Gastroesophageal sphincter (tissue), 4 donors: Measurements from ENCODE around the gene EPC1. TPM values are rescaled to one million over a fixed set of nuclear protein-coding genes. Genes with fewer than 3 reads are reported as not detected.
"Not testable (repeated sequence)": the region's sequence is repeated elsewhere in the genome, so short reads cannot be mapped to it uniquely, and the experiment has no call there.

Experiments used
- ATAC-seq: fragments of 150-250 bp; one replicate; pipeline ENCODE4 v1.9.1; 2016; ENCODE audit warnings: mild to moderate bottlenecking, moderate library complexity
- H3K27ac ChIP-seq, 4 donors: fragments of 200-600 bp; sonication (generic) in 3 of 4; 1 replicate in 3 of 4; 2 replicates in 1 of 4; pipeline ENCODE4 v1.5.1; 2016 to 2019
- H3K27me3 ChIP-seq: fragments of 200-600 bp; sonication (generic); one replicate; pipeline ENCODE4 v1.5.1; 2019
- H3K36me3 ChIP-seq, 2 donors: fragments of 200-600 bp; sonication (generic); one replicate each; pipeline ENCODE4 v1.5.1; 2019; ENCODE audit warnings: control low read depth in 1 of 2
- H3K4me1 ChIP-seq, 3 donors: fragments of 200-600 bp; sonication (generic); 1 replicate in 2 of 3; 2 replicates in 1 of 3; pipeline ENCODE4 v1.5.1; 2016 to 2019; ENCODE audit warnings: control low read depth in 2 of 3
- H3K4me3 ChIP-seq, 2 donors: fragments of 200-600 bp; sonication (generic); one replicate each; pipeline ENCODE4 v1.5.1; 2019; ENCODE audit warnings: mild to moderate bottlenecking in 1 of 2, moderate library complexity in 1 of 2
- H3K9me3 ChIP-seq, 3 donors: fragments of 200-600 bp; sonication (generic); one replicate each; pipeline ENCODE4 v1.5.1; 2017 to 2019; ENCODE audit warnings: control low read depth in 2 of 3
- CTCF ChIP-seq, 4 experiments: fragments of 200-600 bp in 2 of 4; fragments of 450-650 bp in 2 of 4; sonication (generic) in 1 of 4; IDR thresholded peaks; one replicate each; pipeline ENCODE4 v1.5.1; 2017 to 2019; ENCODE audit warnings: antibody characterized with exemption in 4 of 4, mild to moderate bottlenecking in 2 of 4, moderate library complexity in 2 of 4
- EP300 ChIP-seq: sonication (generic); formaldehyde crosslinking; IDR thresholded peaks from one replicate; pipeline ENCODE4 v1.6.1; 2017; ENCODE audit warnings: antibody characterized with exemption, mild to moderate bottlenecking
- POLR2A ChIP-seq, 2 donors: fragments of 450-650 bp; IDR thresholded peaks; one replicate each; pipeline ENCODE4 v1.6.1; 2017; ENCODE audit warnings: antibody characterized with exemption in 2 of 2, mild to moderate bottlenecking in 2 of 2, moderate library complexity in 1 of 2
- POLR2AphosphoS5 ChIP-seq: sonication (generic); formaldehyde crosslinking; IDR thresholded peaks from one replicate; pipeline ENCODE4 v1.6.1; 2017; ENCODE audit warnings: antibody characterized with exemption
- WGBS, 2 donors: methylation state at CpG; one replicate each; pipeline ENCODE4 v1.1.5; 2018; ENCODE audit warnings: low coverage in 1 of 2; 5-methylcytosine and 5-hydroxymethylcytosine counted together
- total RNA-seq, 4 donors: library from RNA; depleted of rRNA; stranded (reverse); fragments of >200 nt; gene quantifications; one replicate each; pipeline ENCODE4 v1.1.0, GENCODE V29; 2016

Gene EPC1
- total RNA-seq, 4 donors from 2014 or later = 24.1 to 61.3 (median 32.3) TPM

- Histone ChIP-seq H3K36me3 (no peaks in the 10 kb centered on the region), H3K4me3 (no peak overlapping the region), H3K27ac (no peak overlapping the region), H3K4me1 (peaks cover 0 to 58% (median 8%) of the 10 kb centered on the region in 3 donors), H3K27me3 (no peaks in the 10 kb centered on the region), H3K9me3 (no peaks in the 10 kb centered on the region)
- TF ChIP-seq CTCF (IDR thresholded peaks at IDR 0.05) (no peak), POLR2A (IDR thresholded peaks at IDR 0.05) (no peak), EP300 (no peak), POLR2AphosphoS5 (no peak)
- 77 to 92% methylated on average over 5 to 6 of the region's 6 CpGs for WGBS, 2 donors
- ATAC-seq = no peak
Observed at GRCh38 chr10:32362571-32362970, 15.6 kb upstream of the EPC1 start.

GRCh38 chr10:32360884-32361283 is 13.9 kb upstream of the EPC1 start:
- ATAC-seq = no peak
- no peak for TF ChIP-seq EP300
- TF ChIP-seq CTCF (IDR thresholded peaks at IDR 0.05) = no peak
- no peak for TF ChIP-seq POLR2A (IDR thresholded peaks at IDR 0.05)
- TF ChIP-seq POLR2AphosphoS5 = no peak
- H3K36me3 ChIP-seq = no peaks in the 10 kb centered on the region
- H3K27ac ChIP-seq = no peak overlapping the region
- H3K9me3 ChIP-seq = no peaks in the 10 kb centered on the region
- 68 to 69% methylated on average over 2 of the region's 2 CpGs for WGBS, 2 donors
- H3K4me1 ChIP-seq = peaks cover 0 to 51% (median 5%) of the 10 kb centered on the region in 3 donors
- no peaks in the 10 kb centered on the region for H3K27me3 ChIP-seq
- H3K4me3 ChIP-seq = no peak overlapping the region

- H3K27me3 ChIP-seq = no peaks in the 10 kb centered on the region
- no peak for ATAC-seq
- 89% methylated on average over 1 of the region's 1 CpG; no CpG with 5 or more reads in 1 of the 2 donors for WGBS, 2 donors
- H3K36me3 ChIP-seq = no peaks in the 10 kb centered on the region
- H3K4me3 ChIP-seq = no peak overlapping the region
- TF ChIP-seq POLR2AphosphoS5 (no peak), EP300 (no peak), POLR2A (IDR thresholded peaks at IDR 0.05) (no peak), CTCF (IDR thresholded peaks at IDR 0.05) (no peak)
- peaks cover 0 to 47% (median 5%) of the 10 kb centered on the region in 3 donors for H3K4me1 ChIP-seq
- H3K9me3 ChIP-seq = no peaks in the 10 kb centered on the region
- H3K27ac ChIP-seq = no peak overlapping the region
Observed at GRCh38 chr10:32360241-32360640, 13.3 kb upstream of the EPC1 start.

GRCh38 chr10:32357056-32357735 is 10.2 kb upstream of the EPC1 start:
- no peak for ATAC-seq
- Histone ChIP-seq H3K27ac (no peak overlapping the region), H3K4me1 (peaks cover 0 to 60% (median 3%) of the 10 kb centered on the region in 3 donors), H3K4me3 (no peak overlapping the region), H3K9me3 (no peaks in the 10 kb centered on the region), H3K27me3 (no peaks in the 10 kb centered on the region), H3K36me3 (no peaks in the 10 kb centered on the region)
- no peak for TF ChIP-seq CTCF (IDR thresholded peaks at IDR 0.05)
- TF ChIP-seq EP300 = no peak
- TF ChIP-seq POLR2A (IDR thresholded peaks at IDR 0.05) = no peak
- TF ChIP-seq POLR2AphosphoS5 = no peak
- 76 to 93% methylated on average over 5 to 7 of the region's 8 CpGs for WGBS, 2 donors

GRCh38 chr10:32354690-32355089 is 7.7 kb upstream of the EPC1 start:
- WGBS, 2 donors = 38 to 83% methylated on average over 1 of the region's 1 CpG
- not testable (repeated sequence) for ATAC-seq, H3K4me3 ChIP-seq, H3K36me3 ChIP-seq, H3K9me3 ChIP-seq, H3K27me3 ChIP-seq, H3K27ac ChIP-seq
- H3K4me1 ChIP-seq = peaks cover 0 to 60% (median 0%) of the 10 kb centered on the region in 3 donors
